ENCODE data around the gene SSR1.
"Not testable (repeated sequence)": the region's sequence is repeated elsewhere in the genome, so short reads cannot be mapped to it uniquely, and the experiment has no call there.

SSR1 gene

GRCh38 chr6:7270320-7271204 is 42.4 kb downstream of the SSR1 start:
- no peak overlapping the region for H3K27ac ChIP-seq
- no peak for TF ChIP-seq ZFX (IDR thresholded peaks at IDR 0.05; ENCODE audit: borderline replicate concordance)
- no peak for TF ChIP-seq CTCF (IDR thresholded peaks at IDR 0.05)

GRCh38 chr6:7269816-7270215 is 43.2 kb downstream of the SSR1 start:
- TF ChIP-seq CTCF (IDR thresholded peaks at IDR 0.05) (no peak), ZFX (IDR thresholded peaks at IDR 0.05; ENCODE audit: borderline replicate concordance) (no peak)
- no peak overlapping the region for H3K27ac ChIP-seq

GRCh38 chr6:7268816-7269555 is 44.0 kb downstream of the SSR1 start:
- H3K27ac ChIP-seq, result no peak overlapping the region
- TF ChIP-seq ZFX (IDR thresholded peaks at IDR 0.05; ENCODE audit: borderline replicate concordance), result no peak
- TF ChIP-seq CTCF (IDR thresholded peaks at IDR 0.05), result no peak

- no peak overlapping the region for H3K27ac ChIP-seq
- TF ChIP-seq ZFX (IDR thresholded peaks at IDR 0.05; ENCODE audit: borderline replicate concordance) (no peak), CTCF (IDR thresholded peaks at IDR 0.05) (no peak)
Measured at GRCh38 chr6:7268362-7268761, 44.6 kb downstream of the SSR1 start.

- H3K27ac ChIP-seq, result no peak overlapping the region
- TF ChIP-seq ZFX (IDR thresholded peaks at IDR 0.05; ENCODE audit: borderline replicate concordance) (no peak), CTCF (IDR thresholded peaks at IDR 0.05) (no peak)
Measured at GRCh38 chr6:7267466-7268091, 45.4 kb downstream of the SSR1 start.

GRCh38 chr6:7267071-7267465 is 45.9 kb downstream of the SSR1 start:
- H3K27ac ChIP-seq, result no peak overlapping the region
- TF ChIP-seq CTCF (IDR thresholded peaks at IDR 0.05) (no peak), ZFX (IDR thresholded peaks at IDR 0.05; ENCODE audit: borderline replicate concordance) (no peak)

- H3K27ac ChIP-seq, result not testable (repeated sequence)
Measured at GRCh38 chr6:7265385-7265726, 47.6 kb downstream of the SSR1 start.

All from 22Rv1 (cell line).